GM21737 (cell line): Measurements from ENCODE around the gene METTL6.
"Not testable (repeated sequence)": the region's sequence is repeated elsewhere in the genome, so short reads cannot be mapped to it uniquely, and the experiment has no call there.

Experiments
- ATAC-seq: cut with Tn5 transposase; IDR thresholded peaks from one replicate; pipeline ENCODE4 v1.9.1; 2021; ENCODE audit warnings: mild to moderate bottlenecking, moderate library complexity; ENCODE audit not compliant: unreplicated experiment

METTL6 gene

GRCh38 chr3:15451216-15452113 lies 24.1 kb upstream of the METTL6 start:
- no peak for ATAC-seq

DNA sequence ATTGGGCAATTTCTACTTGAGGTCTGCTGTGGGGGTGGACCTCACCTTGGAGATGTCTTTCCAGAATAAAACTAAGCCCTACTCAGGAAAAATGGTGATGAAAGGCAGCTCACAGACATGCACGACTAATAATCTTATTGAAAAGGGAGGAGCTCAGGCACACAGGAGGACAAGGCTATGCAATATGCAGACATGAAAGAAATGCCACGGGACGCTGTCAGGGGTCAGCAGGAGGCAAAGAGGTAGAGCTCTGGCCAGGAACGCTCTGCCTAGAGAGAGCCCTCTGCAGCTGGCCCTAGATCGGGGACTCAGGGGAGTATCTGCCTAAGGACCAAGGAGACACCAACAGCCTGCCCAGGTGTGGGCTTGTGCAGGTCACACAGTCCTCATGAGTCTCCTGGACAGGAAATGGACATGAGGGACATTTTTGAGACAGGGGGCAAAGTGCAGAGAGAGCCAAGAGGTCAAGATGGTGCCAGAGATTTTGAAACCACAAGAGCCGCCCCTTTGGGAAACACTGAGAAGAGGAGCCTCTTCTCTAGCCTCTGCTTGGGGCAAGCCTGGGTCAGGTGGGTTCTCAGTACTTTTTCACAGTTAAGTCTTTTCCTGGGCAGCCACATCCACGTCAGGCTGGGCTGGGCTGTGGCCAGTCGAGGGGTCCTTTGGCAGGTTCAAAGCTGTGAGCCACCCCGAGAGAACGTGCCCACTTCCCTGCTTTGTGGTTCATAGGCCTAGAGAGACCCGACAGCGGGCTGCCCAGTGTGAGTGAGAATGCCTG lies 23.3 kb upstream of the METTL6 start:
- ATAC-seq = no peak

DNA sequence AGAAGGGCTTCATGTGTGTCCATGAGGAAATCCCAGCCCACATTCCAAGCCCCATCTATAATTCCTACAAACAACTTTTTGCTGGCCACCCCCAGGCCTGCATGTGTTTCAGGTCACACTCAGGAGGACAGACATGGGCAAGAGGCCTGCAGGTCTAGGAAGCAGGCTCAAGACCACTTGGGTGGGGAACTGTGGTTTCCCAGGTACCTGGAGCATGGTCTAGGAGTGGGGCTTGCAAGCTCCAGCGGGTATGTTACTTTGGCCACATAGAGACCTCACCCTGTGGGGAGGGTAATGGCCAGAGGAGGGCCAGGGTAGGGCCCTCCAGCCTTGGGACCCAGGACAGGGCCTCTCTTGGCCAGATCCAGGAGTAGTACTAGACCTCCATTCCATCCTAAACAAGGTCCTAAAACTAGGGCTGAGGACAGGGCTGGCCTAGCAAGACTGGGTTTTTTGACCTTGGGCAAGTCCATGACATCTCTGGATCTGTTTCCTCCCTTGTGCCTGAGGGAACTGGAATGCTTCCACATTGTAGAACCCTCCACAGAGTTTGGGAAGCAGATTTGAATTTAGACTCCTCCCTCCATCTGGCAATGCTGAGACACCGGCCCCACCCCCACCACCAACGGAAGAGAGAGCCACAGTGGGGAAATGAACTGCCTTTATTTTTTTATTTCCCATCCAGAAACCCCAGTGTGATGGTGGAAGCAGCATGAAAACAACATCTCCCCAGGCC lies 22.3 kb upstream of the METTL6 start:
- no peak for ATAC-seq

GRCh38 chr3:15443826-15444524 lies 16.6 kb upstream of the METTL6 start:
- ATAC-seq = no peak

DNA sequence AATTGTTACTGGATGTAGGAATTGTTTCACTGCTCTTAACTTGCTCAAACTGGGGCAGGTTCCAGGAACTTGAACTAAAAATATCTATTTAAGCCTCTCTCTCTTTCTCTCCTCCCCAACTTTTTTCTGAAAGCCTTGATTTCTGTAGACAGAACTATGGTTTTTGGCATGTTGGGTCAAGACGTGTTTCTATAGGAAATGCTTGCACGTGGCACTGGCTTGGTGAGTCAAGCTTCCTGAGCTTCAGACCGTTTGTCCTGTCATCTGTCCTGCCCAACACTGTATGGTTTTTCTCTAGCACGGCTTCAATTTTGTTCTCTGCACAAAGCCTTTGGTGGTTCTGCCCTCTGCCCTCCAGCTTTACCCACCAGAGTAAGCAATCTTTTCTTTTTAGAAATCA lies 13.5 kb upstream of the METTL6 start:
- ATAC-seq = no peak

GRCh38 chr3:15439476-15439875 lies 12.1 kb upstream of the METTL6 start:
- no peak for ATAC-seq

- ATAC-seq = no peak
These were observed 11.6 kb upstream of the METTL6 start for GRCh38 chr3:15438983-15439382.

GRCh38 chr3:15436246-15436645 lies 8.9 kb upstream of the METTL6 start:
- no peak for ATAC-seq

GRCh38 chr3:15434756-15435155 lies 7.4 kb upstream of the METTL6 start:
- no peak for ATAC-seq

GRCh38 chr3:15433531-15433930 lies 6.2 kb upstream of the METTL6 start:
- no peak for ATAC-seq

- no peak for ATAC-seq
These were observed 4.0 kb upstream of the METTL6 start for GRCh38 chr3:15431256-15431837.

DNA sequence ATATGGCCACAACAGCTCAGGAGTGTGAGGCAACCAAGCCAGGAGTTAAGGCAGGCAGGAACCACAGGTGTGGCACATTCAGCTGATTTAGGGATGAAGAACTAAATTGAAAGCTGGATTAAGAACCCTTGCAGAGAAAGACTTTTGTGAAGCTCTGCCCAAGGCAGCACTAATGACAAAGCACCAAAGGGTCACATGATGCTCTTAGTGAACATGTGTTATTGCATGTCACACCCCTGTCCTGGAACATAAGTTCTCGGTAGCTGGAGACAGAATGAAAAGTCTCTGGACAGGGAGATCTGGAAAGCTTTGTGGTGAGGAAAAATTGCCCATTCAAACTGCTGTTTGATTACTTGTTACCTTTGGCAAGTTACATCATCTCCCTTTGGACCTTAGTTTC lies 3.3 kb upstream of the METTL6 start:
- no peak for ATAC-seq

DNA sequence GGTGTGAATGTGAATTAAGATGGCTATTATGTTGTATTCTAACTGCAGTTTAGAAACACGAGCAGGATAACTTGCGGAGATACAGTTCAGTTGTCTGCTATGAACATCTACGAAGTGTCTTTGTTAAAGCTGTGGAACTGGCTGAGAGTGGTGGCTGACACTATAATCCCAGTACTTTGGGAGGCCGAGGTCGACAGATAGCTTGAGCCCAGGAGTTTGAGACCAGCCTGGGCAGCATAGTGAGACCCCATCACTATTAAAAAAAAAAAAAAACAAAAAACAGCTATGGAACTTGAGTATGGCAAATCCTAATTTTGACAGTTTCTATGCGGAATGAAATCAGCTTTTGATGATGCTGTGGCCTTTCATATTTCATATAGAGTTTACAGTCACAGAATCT lies 1.7 kb upstream of the METTL6 start:
- ATAC-seq = no peak

DNA sequence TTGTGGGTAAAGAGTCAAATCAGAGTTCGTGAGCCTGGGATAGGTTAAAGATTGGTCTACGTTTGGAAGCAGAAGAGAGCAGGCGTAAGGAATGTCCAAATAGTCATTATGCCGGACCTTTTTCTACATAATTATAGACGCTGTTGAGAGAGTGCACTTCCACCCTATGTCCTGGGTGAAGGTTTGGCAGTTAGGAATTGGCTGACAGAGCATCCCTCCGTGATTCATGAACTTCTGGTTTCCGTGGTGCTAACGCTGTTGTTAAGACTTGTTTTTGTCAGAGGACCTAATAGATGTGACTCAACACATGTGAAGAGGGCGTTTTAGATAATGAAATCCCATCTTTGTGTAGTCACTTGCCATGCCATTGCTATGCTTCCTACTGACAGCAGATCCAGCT lies 1.2 kb upstream of the METTL6 start:
- no peak for ATAC-seq

GRCh38 chr3:15427981-15428380 lies 637 bp upstream of the METTL6 start:
- ATAC-seq = no peak

DNA sequence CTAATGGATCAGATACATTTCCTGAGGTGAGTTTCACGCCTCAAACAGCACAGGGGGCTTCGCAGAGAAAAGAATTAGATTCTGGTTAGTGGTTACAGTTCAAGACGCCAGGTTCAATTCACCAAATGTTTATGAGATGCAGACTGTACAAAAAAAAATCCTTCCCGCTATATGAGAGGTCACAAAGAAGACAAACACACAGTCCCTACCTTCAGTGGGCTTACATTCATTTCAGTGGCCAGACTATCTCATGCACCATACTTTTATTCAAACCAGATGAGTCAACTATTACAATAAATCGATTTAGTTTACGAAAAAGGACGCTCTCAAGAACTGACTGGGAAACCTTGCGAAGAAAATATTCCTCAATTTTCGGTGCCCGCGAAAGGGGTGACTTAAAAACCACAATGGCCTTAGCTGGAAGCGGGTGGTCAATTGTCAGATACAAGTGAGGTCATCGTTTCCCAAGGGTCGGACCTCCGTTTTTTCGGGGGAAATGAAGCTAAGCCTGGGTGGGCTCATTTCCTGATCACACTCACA lies 695 bp downstream of the METTL6 start:
- ATAC-seq = no peak

DNA sequence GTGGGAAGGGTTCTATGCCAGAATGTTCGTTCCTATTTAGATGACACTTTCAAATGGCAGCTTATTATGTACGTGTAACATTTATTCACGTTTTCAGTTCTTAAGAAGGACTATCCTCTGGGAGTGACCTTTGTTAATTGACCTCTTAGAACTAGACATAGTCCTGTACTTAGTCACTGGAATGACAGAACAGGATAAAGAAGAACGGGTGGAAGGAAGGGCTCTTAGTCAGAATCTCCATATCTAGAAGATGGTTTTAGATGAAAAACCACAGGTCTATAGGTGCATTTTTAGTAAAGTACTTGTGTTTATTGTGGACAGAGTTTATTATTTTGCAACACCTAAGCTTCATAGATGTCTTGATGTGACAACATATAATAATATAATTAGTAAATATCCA lies 6.5 kb downstream of the METTL6 start:
- ATAC-seq = no peak

DNA sequence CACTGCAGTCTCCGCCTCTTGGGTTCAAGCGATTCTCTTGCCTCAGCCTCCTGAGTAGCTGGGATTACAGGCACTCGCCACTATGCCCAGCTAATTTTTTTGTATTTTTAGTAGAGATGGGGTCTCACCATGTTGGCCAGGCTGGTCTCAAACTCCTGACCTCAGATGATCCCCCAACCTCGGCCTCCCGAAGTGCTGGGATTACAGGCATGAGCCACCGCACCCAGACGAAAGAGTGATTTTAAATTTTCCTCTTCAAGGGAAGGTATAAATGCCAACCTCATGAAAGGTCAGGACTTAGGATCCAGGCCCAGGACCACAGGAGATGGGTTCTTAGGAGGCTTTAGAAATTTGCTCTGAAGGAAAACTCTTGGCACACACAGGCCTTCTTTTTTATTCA lies 16.4 kb downstream of the METTL6 start:
- not testable (repeated sequence) for ATAC-seq

DNA sequence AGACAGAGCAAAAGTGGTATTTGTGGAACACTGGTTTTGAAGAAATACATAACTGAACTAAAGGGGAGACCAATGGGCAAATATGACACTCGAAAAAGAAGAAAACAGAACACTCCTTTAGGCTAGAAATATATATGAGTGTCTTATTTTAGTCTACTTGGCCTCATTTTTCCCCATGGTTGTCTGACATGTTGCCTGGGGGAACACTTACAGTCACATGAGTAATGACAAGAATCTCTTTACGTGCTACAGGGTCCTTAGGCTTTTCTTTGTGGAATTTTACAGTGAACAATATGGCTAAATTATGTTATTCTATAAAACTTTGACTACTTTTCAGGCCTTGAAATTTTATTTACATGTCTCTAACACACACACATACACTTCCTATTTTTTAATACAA lies 17.6 kb downstream of the METTL6 start:
- ATAC-seq = no peak

DNA sequence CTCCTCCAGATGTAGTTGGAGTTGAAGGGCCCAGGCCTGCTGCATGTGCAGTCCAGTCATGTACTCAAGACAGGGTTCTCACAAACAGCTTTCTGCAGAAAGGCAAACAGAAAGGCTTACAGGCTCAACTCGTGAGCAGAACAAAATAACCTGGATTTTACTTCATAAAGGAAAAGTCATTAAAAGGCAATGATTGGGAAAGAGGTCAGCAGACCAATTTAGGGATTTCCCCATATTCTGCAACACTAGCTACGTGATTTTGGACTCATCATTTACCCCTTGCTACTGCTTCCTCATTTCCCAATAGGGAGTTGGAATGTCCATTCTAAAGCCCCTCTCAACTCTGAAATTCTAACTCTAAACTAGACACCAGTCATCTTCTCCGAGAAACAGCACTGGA lies 18.1 kb downstream of the METTL6 start:
- ATAC-seq = no peak
